ENCODE results near the gene MAST4.

MAST4 gene

GRCh38 chr5:66642538-66642937 is 46.3 kb downstream of the MAST4 start:
- no peak for DNase-seq (ENCODE audit: low read depth)
- no peak for TF ChIP-seq CTCF (conservative IDR thresholded peaks at IDR 0.05; ENCODE audit: low read length)
- no peak overlapping the region for H3K4me3 ChIP-seq (ENCODE audit: low read length)

- DNase-seq (ENCODE audit: low read depth): no peak
- no peak overlapping the region for H3K4me3 ChIP-seq (ENCODE audit: low read length)
Observed at GRCh38 chr5:66643387-66643786, 47.2 kb downstream of the MAST4 start.

GRCh38 chr5:66644111-66644510 is 47.9 kb downstream of the MAST4 start:
- no peak for DNase-seq (ENCODE audit: low read depth)
- no peak overlapping the region for H3K4me3 ChIP-seq (ENCODE audit: low read length)
- no peak for TF ChIP-seq CTCF (conservative IDR thresholded peaks at IDR 0.05; ENCODE audit: low read length)

More at GRCh38 chr5:66643387-66643786, 47.2 kb downstream of the MAST4 start:
- no peak for TF ChIP-seq CTCF (conservative IDR thresholded peaks at IDR 0.05; ENCODE audit: low read length)

GRCh38 chr5:66645039-66645438 is 48.8 kb downstream of the MAST4 start:
- no peak for TF ChIP-seq CTCF (conservative IDR thresholded peaks at IDR 0.05; ENCODE audit: low read length)
- no peak overlapping the region for H3K4me3 ChIP-seq (ENCODE audit: low read length)
- DNase-seq (ENCODE audit: low read depth): no peak

GRCh38 chr5:66646570-66646969 is 50.4 kb downstream of the MAST4 start:
- DNase-seq (ENCODE audit: low read depth): no peak
- TF ChIP-seq CTCF (conservative IDR thresholded peaks at IDR 0.05; ENCODE audit: low read length): no peak

GRCh38 chr5:66647146-66647856 is 51.1 kb downstream of the MAST4 start:
- TF ChIP-seq CTCF (conservative IDR thresholded peaks at IDR 0.05; ENCODE audit: low read length): no peak
- no peak for DNase-seq (ENCODE audit: low read depth)

More at GRCh38 chr5:66646570-66646969, 50.4 kb downstream of the MAST4 start:
- H3K4me3 ChIP-seq (ENCODE audit: low read length): no peak overlapping the region

GRCh38 chr5:66652818-66653217 is 56.6 kb downstream of the MAST4 start:
- no peak for TF ChIP-seq CTCF (conservative IDR thresholded peaks at IDR 0.05; ENCODE audit: low read length)
- no peak overlapping the region for H3K4me3 ChIP-seq (ENCODE audit: low read length)
- DNase-seq (ENCODE audit: low read depth): no peak

More at GRCh38 chr5:66647146-66647856, 51.1 kb downstream of the MAST4 start:
- H3K4me3 ChIP-seq (ENCODE audit: low read length): no peak overlapping the region
